ENCODE measurements around the gene PSME2. TPM values are rescaled to one million over a fixed set of nuclear protein-coding genes. Genes with fewer than 3 reads are reported as not detected.

Gene PSME2
- total and polyA plus RNA-seq, 2 of the 13 experiments (the other 11 are each of a cell fraction or from before 2014, with no cell fraction given), result 332 to 716 TPM

GRCh38 chr14:24146453-24146977 lies at the start of gene PSME2 (continued):
- TF ChIP-seq ZFP41 (CRISPR knock-in tag; IDR thresholded peaks at IDR 0.05; ENCODE audit: borderline replicate concordance) (0 out of 2 replicates have a peak, but pooled peaks have one; percentile 16), SOX13 (IDR thresholded peaks at IDR 0.05) (peak; percentile 39), SOX13 (CRISPR knock-in tag; conservative IDR thresholded peaks at IDR 0.05 in 1 of 2, IDR thresholded peaks at IDR 0.05 in 1 of 2) (peak in 1 of 2 experiments; percentile 61; a peak in 2 of 4 replicates), THAP7 (CRISPR knock-in tag; IDR thresholded peaks at IDR 0.05) (peak; percentile 86), HNRNPLL (IDR thresholded peaks at IDR 0.05; ENCODE audit: low read depth, low read length, poor library complexity, severe bottlenecking) (peak; percentile 87), ZBTB26 (CRISPR knock-in tag; IDR thresholded peaks at IDR 0.05; ENCODE audit: borderline replicate concordance) (0 out of 2 replicates have a peak, but pooled peaks have one; percentile 55), SMARCE1 (IDR thresholded peaks at IDR 0.05; ENCODE audit: borderline replicate concordance) (no peak), ZBTB49 (CRISPR knock-in tag; IDR thresholded peaks at IDR 0.05; ENCODE audit: borderline replicate concordance) (peak; percentile 80; the same call in 1 of the 2 replicates), DNMT3B (CRISPR knock-in tag; conservative IDR thresholded peaks at IDR 0.05) (no peak; the same call in none of the 2 replicates), HIVEP1 (CRISPR knock-in tag; IDR thresholded peaks at IDR 0.05) (peak; percentile 87), ZNF772 (CRISPR knock-in tag; IDR thresholded peaks at IDR 0.05) (0 out of 2 replicates have a peak, but pooled peaks have one; percentile 30), MXD3 (CRISPR knock-in tag; IDR thresholded peaks at IDR 0.05) (peak; percentile 88), IKZF5 (CRISPR knock-in tag; IDR thresholded peaks at IDR 0.05) (peak; percentile 63; the same call in 1 of the 2 replicates), ZNF350 (CRISPR knock-in tag; IDR thresholded peaks at IDR 0.05; ENCODE audit: borderline replicate concordance, low read depth) (peak; percentile 98; the same call in 1 of the 2 replicates), HNF4G (IDR thresholded peaks at IDR 0.05; ENCODE audit: borderline replicate concordance, low read depth, low read length) (peak; percentile 72; the same call in 1 of the 2 replicates), HNF4G (CRISPR knock-in tag; IDR thresholded peaks at IDR 0.05; ENCODE audit: borderline replicate concordance, low read depth) (peak; percentile 67; the same call in 1 of the 2 replicates), CHD4 (IDR thresholded peaks at IDR 0.05; ENCODE audit: borderline replicate concordance, low read length) (peak; percentile 63; the same call in 1 of the 2 replicates), ZNF746 (CRISPR knock-in tag; IDR thresholded peaks at IDR 0.05) (no peak), TCF7L2 (IDR thresholded peaks at IDR 0.05; ENCODE audit: low read depth, low read length) (no peak), FOXO1 (CRISPR knock-in tag; IDR thresholded peaks at IDR 0.05) (peak; percentile 66), ELF3 (CRISPR knock-in tag; IDR thresholded peaks at IDR 0.05) (peak; percentile 43; the same call in 1 of the 2 replicates), MXD4 (CRISPR knock-in tag; IDR thresholded peaks at IDR 0.05) (peak; percentile 89; the same call in 1 of the 2 replicates), ZBTB7B (CRISPR knock-in tag; IDR thresholded peaks at IDR 0.05) (peak; percentile 87; the same call in 1 of the 2 replicates)
